Keratinocyte (primary cell): ENCODE results near the gene KRTAP3-3. TPM values are rescaled to one million over a fixed set of nuclear protein-coding genes. Genes with fewer than 3 reads are reported as not detected.

Source experiments
- DNase-seq: peaks from one replicate; pipeline ENCODE4 v3.0.0-alpha.2; 2011; ENCODE audit warnings: low read depth, missing footprints, low spot score
- FAIRE-seq: peaks from 2 replicates; lab custom pipeline; 2011; peaks lifted over from hg19 to GRCh38; lab: Jason Lieb, UNC
- H2AFZ ChIP-seq: 2 replicates; pipeline ENCODE4 v1.6.0; 2012; ENCODE audit warnings: low read length, control low read depth, inconsistent platforms; ENCODE audit not compliant: control insufficient read depth
- H3K27ac ChIP-seq: 2 replicates; pipeline ENCODE4 v1.5.1; 2011; ENCODE audit warnings: low read length; ENCODE audit not compliant: control insufficient read depth, insufficient read depth
- H3K27me3 ChIP-seq: 3 replicates; pipeline ENCODE4 v1.6.0; 2011; ENCODE audit warnings: low read length; ENCODE audit not compliant: control insufficient read depth, insufficient read depth; ENCODE audit errors: extremely low read depth
- H3K36me3 ChIP-seq, 2 experiments: 2 replicates in 1 of 2; 3 replicates in 1 of 2; pipeline ENCODE4 v1.5.1; 2011; ENCODE audit warnings: low read length in 2 of 2, mild to moderate bottlenecking in 1 of 2; ENCODE audit not compliant: control insufficient read depth in 2 of 2, insufficient read depth in 2 of 2; ENCODE audit errors: extremely low read depth in 1 of 2
- H3K4me1 ChIP-seq: 3 replicates; pipeline ENCODE4 v1.5.1; 2011; ENCODE audit warnings: low read length; ENCODE audit not compliant: control insufficient read depth, insufficient read depth; ENCODE audit errors: extremely low read depth
- H3K4me2 ChIP-seq: 3 replicates; pipeline ENCODE4 v1.6.0; 2011; ENCODE audit warnings: low read depth, low read length; ENCODE audit not compliant: control insufficient read depth, insufficient read depth; ENCODE audit errors: extremely low read depth
- H3K4me3 ChIP-seq, 3 experiments: fragments of 200-600 bp in 1 of 3; sonication (generic) in 1 of 3; 2 replicates in 2 of 3; 3 replicates in 1 of 3; pipeline ENCODE4 v1.5.1; 2011 to 2016; ENCODE audit warnings: low read length in 3 of 3, mild to moderate bottlenecking in 3 of 3, control low read depth in 2 of 3, inconsistent platforms in 1 of 3, low read depth in 1 of 3, mixed read lengths in 1 of 3, mixed run types in 1 of 3, moderate library complexity in 1 of 3; ENCODE audit not compliant: control insufficient read depth in 2 of 3, insufficient read depth in 2 of 3; ENCODE audit errors: extremely low read depth in 1 of 3
- H3K79me2 ChIP-seq: 2 replicates; pipeline ENCODE4 v1.6.0; 2012; ENCODE audit warnings: low read length; ENCODE audit not compliant: control insufficient read depth, insufficient read depth
- H3K9ac ChIP-seq: 3 replicates; pipeline ENCODE4 v1.6.0; 2011; ENCODE audit warnings: low read length; ENCODE audit not compliant: control insufficient read depth, insufficient read depth; ENCODE audit errors: extremely low read depth
- H3K9me1 ChIP-seq: 3 replicates; pipeline ENCODE4 v1.6.0; 2011; ENCODE audit warnings: low read length; ENCODE audit not compliant: control insufficient read depth, insufficient read depth; ENCODE audit errors: extremely low read depth
- H3K9me3 ChIP-seq: 2 replicates; pipeline ENCODE4 v1.5.1; 2012; ENCODE audit warnings: low read depth, low read length; ENCODE audit not compliant: control insufficient read depth
- H4K20me1 ChIP-seq: 3 replicates; pipeline ENCODE4 v1.6.0; 2011; ENCODE audit warnings: low read length; ENCODE audit not compliant: control insufficient read depth, insufficient read depth; ENCODE audit errors: extremely low read depth
- CTCF ChIP-seq, 3 experiments: IDR thresholded peaks in 1 of 3; conservative IDR thresholded peaks in 1 of 3; optimal IDR thresholded peaks in 1 of 3; 2 replicates in 2 of 3; 3 replicates in 1 of 3; pipeline versions ENCODE3 to v1.5.1; 2011; ENCODE audit warnings: low read length in 3 of 3, mild to moderate bottlenecking in 3 of 3, moderate library complexity in 2 of 3, control low read depth in 1 of 3, inconsistent platforms in 1 of 3; ENCODE audit not compliant: insufficient read depth in 2 of 3; ENCODE audit errors: extremely low read depth in 1 of 3
- EZH2 ChIP-seq: IDR thresholded peaks from one replicate; pipeline ENCODE4 v1.6.1; 2012; ENCODE audit warnings: inconsistent platforms, mild to moderate bottlenecking, low read length, moderate library complexity
- dilution Hi-C: fragments of 300-500 bp; cut with MboI; formaldehyde crosslinking; loops from one replicate; pipeline ENCODE4 v1.7.0; 2020; ENCODE audit warnings: low sequenced_read_pairs; ENCODE audit not compliant: extremely low pct_ligation_motif_present
- polyA plus RNA-seq, 5 experiments: library from polyadenylated mRNA; depleted of rRNA in 3 of 5; stranded (reverse) in 3 of 5; stranded (forward) in 1 of 5; unstranded in 1 of 5; fragments of >200 nt; gene quantifications; 1 replicate in 1 of 5; 2 replicates in 3 of 5; 3 replicates in 1 of 5; pipeline versions ENCODE4 v1.2.1 to v1.2.3, GENCODE V29; 2011 to 2012; ENCODE audit warnings: missing spikeins in 2 of 5, low read depth in 1 of 5, low replicate concordance in 1 of 5

Gene KRTAP3-3
- polyA plus RNA-seq, 1 donor (not counting 4 experiments of a cell fraction or from before 2014, with no cell fraction given): not detected

GRCh38 chr17:40956401-40957254 lies 37.3 kb downstream of the KRTAP3-3 start:
- peak overlapping the region; percentile 63 for H3K4me2 ChIP-seq
- H3K4me1 ChIP-seq: peaks cover 66% of the 10 kb centered on the region

GRCh38 chr17:40953881-40954280 lies 40.1 kb downstream of the KRTAP3-3 start:
- peaks cover 58% of the 10 kb centered on the region for H3K4me1 ChIP-seq
- H3K27ac ChIP-seq: peak overlapping the region; percentile 82
- peak; percentile 81 for FAIRE-seq
- no peak overlapping the region for H3K4me3 ChIP-seq
- TF ChIP-seq EZH2 (no peak), CTCF (optimal IDR thresholded peaks at IDR 0.05 in 1 of 3, IDR thresholded peaks at IDR 0.05 in 1 of 3, conservative IDR thresholded peaks at IDR 0.05 in 1 of 3; ENCODE audit: extremely low read depth in 1 of 3, insufficient read depth in 2 of 3, low read length in 3 of 3) (no peak)
- dilution Hi-C loops: no loop called here
- H3K9me3 ChIP-seq: no peaks in the 10 kb centered on the region
- DNase-seq: peak; percentile 55
- peak overlapping the region; percentile 55 for H3K4me2 ChIP-seq
- no peaks in the 10 kb centered on the region for H3K9me1 ChIP-seq
- H3K27me3 ChIP-seq: no peaks in the 10 kb centered on the region
- no peak overlapping the region for H2AFZ ChIP-seq
- H3K79me2 ChIP-seq: no peaks in the 10 kb centered on the region
- no peaks in the 10 kb centered on the region for H4K20me1 ChIP-seq
- H3K36me3 ChIP-seq: no peaks in the 10 kb centered on the region
- H3K9ac ChIP-seq: peak overlapping the region; percentile 42

More at GRCh38 chr17:40956401-40957254, 37.3 kb downstream of the KRTAP3-3 start:
- H3K27me3 ChIP-seq: no peaks in the 10 kb centered on the region
- no peaks in the 10 kb centered on the region for H3K9me1 ChIP-seq
- DNase-seq (peak; percentile 93), FAIRE-seq (peak; percentile 98)
- peak overlapping the region; percentile 30 for H3K9ac ChIP-seq
- dilution Hi-C loops: no loop called here
- H4K20me1 ChIP-seq: no peaks in the 10 kb centered on the region
- no peaks in the 10 kb centered on the region for H3K79me2 ChIP-seq
- no peak overlapping the region for H2AFZ ChIP-seq
- no peak for TF ChIP-seq EZH2
- no peak for TF ChIP-seq CTCF (optimal IDR thresholded peaks at IDR 0.05 in 1 of 3, IDR thresholded peaks at IDR 0.05 in 1 of 3, conservative IDR thresholded peaks at IDR 0.05 in 1 of 3; ENCODE audit: extremely low read depth in 1 of 3, insufficient read depth in 2 of 3, low read length in 3 of 3)
- H3K27ac ChIP-seq: peak overlapping the region; percentile 80
- no peaks in the 10 kb centered on the region for H3K36me3 ChIP-seq
- no peaks in the 10 kb centered on the region for H3K9me3 ChIP-seq
- no peak overlapping the region for H3K4me3 ChIP-seq
